CD4-positive, alpha-beta memory T cell (primary cell): ENCODE results near the gene TAS2R40. TPM values are rescaled to one million over a fixed set of nuclear protein-coding genes. Genes with fewer than 3 reads are reported as not detected.

Experiments
- CTCF ChIA-PET: fragments of 350-600 bp; sonication (Branson Sonifier 250); formaldehyde crosslinking; loops from one replicate; lab custom pipeline; 2021; ENCODE audit warnings: inconsistent platforms; ENCODE audit not compliant: partially characterized antibody; lab: Charles Lee
- POLR2A ChIA-PET: fragments of 350-600 bp; sonication (Branson Sonifier 250); formaldehyde crosslinking; loops from one replicate; lab custom pipeline; 2021; ENCODE audit not compliant: partially characterized antibody; lab: Charles Lee
- DNase-seq, 5 donors: peaks; one replicate each; pipeline versions ENCODE4 v3.0.0 to v3.0.0-alpha.2; 2020 to 2022; ENCODE audit warnings: mixed read lengths in 1 of 5
- H3K27ac ChIP-seq: one replicate; pipeline ENCODE4 v1.7.0; 2013; ENCODE audit warnings: low read depth, low read length
- H3K27me3 ChIP-seq: 2 replicates; pipeline ENCODE4 v1.7.0; 2013; ENCODE audit warnings: mild to moderate bottlenecking, low read length, moderate library complexity; ENCODE audit not compliant: insufficient read depth
- H3K36me3 ChIP-seq: 2 replicates; pipeline ENCODE4 v1.7.0; 2013; ENCODE audit warnings: mild to moderate bottlenecking, low read length, moderate library complexity; ENCODE audit not compliant: insufficient read depth
- H3K4me1 ChIP-seq: 2 replicates; pipeline ENCODE4 v1.7.0; 2013; ENCODE audit warnings: mild to moderate bottlenecking, low read length, moderate library complexity; ENCODE audit not compliant: insufficient read depth
- H3K4me3 ChIP-seq, 2 donors: one replicate each; pipeline ENCODE4 v1.7.0; 2013; ENCODE audit warnings: low read length in 2 of 2, mild to moderate bottlenecking in 1 of 2
- H3K9me3 ChIP-seq, 2 donors: one replicate each; pipeline ENCODE4 v1.7.0; 2013; ENCODE audit warnings: low read length in 2 of 2, control low read depth in 1 of 2; ENCODE audit not compliant: control insufficient read depth in 1 of 2
- H3K27ac Mint-ChIP-seq, 7 donors: one replicate each; pipeline ENCODE4 v1.8.0; 2020 to 2021; ENCODE audit warnings: mixed read lengths in 7 of 7, mild to moderate bottlenecking in 6 of 7, inconsistent platforms in 3 of 7, moderate library complexity in 3 of 7
- H3K27me3 Mint-ChIP-seq, 2 donors: one replicate each; pipeline ENCODE4 v1.8.0; 2020 to 2021; ENCODE audit warnings: mixed read lengths in 2 of 2
- H3K36me3 Mint-ChIP-seq, 2 donors: one replicate each; pipeline ENCODE4 v1.8.0; 2020 to 2021; ENCODE audit warnings: mixed read lengths in 2 of 2, inconsistent platforms in 1 of 2, mild to moderate bottlenecking in 1 of 2
- H3K4me1 Mint-ChIP-seq, 4 donors: one replicate each; pipeline ENCODE4 v1.8.0; 2020 to 2021; ENCODE audit warnings: mixed read lengths in 4 of 4, mild to moderate bottlenecking in 1 of 4
- H3K4me3 Mint-ChIP-seq, 8 donors: one replicate each; pipeline ENCODE4 v1.8.0; 2020 to 2021; ENCODE audit warnings: mixed read lengths in 8 of 8, mild to moderate bottlenecking in 7 of 8, moderate library complexity in 6 of 8, inconsistent platforms in 3 of 8
- H3K9me3 Mint-ChIP-seq, 8 donors: one replicate each; pipeline ENCODE4 v1.8.0; 2020 to 2021; ENCODE audit warnings: mixed read lengths in 8 of 8, mild to moderate bottlenecking in 5 of 8, inconsistent platforms in 3 of 8, moderate library complexity in 1 of 8
- intact Hi-C: fragments of 100-400 bp; cut with micrococcal nuclease; formaldehyde crosslinking; loops from one replicate; pipeline ENCODE4 v1.15.1; 2023
- polyA plus RNA-seq, 2 donors: library from polyadenylated mRNA; unstranded; fragments of 300-500 nt; fragmentation: Illumina TruSeq; gene quantifications; one replicate each; pipeline ENCODE4 v1.2.3, GENCODE V29; 2021
- total RNA-seq, 2 experiments: library from RNA; stranded (reverse); gene quantifications; one replicate each; pipeline ENCODE4 v1.2.3, GENCODE V29; 2021

TAS2R40 gene
- total and polyA plus RNA-seq, 4 experiments from 2014 or later: not detected

- Mint-ChIP-seq H3K36me3 (peaks cover 8 to 19% of the 10 kb centered on the region in 2 donors), H3K4me3 (peak overlapping the region in 7 of 8 donors; percentile 4 to 69 (median 43)), H3K9me3 (peaks cover 0 to 19% (median 9%) of the 10 kb centered on the region in 8 donors), H3K27me3 (no peaks in the 10 kb centered on the region), H3K27ac (peak overlapping the region; percentile 2 to 90 (median 81)), H3K4me1 (peaks cover 59 to 84% (median 69%) of the 10 kb centered on the region in 4 donors)
- Histone ChIP-seq H3K27ac (no peak overlapping the region), H3K36me3 (no peaks in the 10 kb centered on the region), H3K9me3 (no peaks in the 10 kb centered on the region), H3K4me1 (peaks cover 66% of the 10 kb centered on the region), H3K4me3 (peak overlapping the region in 1 of 2 donors; percentile 25), H3K27me3 (no peaks in the 10 kb centered on the region)
- no peak for DNase-seq
- intact Hi-C loops: no loop called here
- ChIA-PET POLR2A (interaction anchor here (0.7 to 3.6 kb wide), 12 partner anchors 10 to 447 kb away, joined by 3 to 31 read pairs (median 6); partner anchors contain the start of genes CASP2 and GSTK1), CTCF (interaction anchor here (0.9 to 14.0 kb wide), 14 partner anchors 10 to 141 kb away, joined by 3 to 513 read pairs (median 4); partner anchors contain the start of genes CASP2 and GSTK1)
These were observed 23.3 kb downstream of the TAS2R40 start for GRCh38 chr7:143245123-143245522.

GRCh38 chr7:143247372-143247771 lies 25.5 kb downstream of the TAS2R40 start:
- H3K27ac Mint-ChIP-seq: peak overlapping the region in 4 of 7 donors; percentile 30 to 87 (median 62)
- ChIA-PET POLR2A (interaction anchor here (0.6 to 9.8 kb wide), 9 partner anchors 17 to 449 kb away, joined by 3 to 163 read pairs (median 4); partner anchors contain the start of genes CASP2, GSTK1 and ZYX), CTCF (interaction anchor here (1.0 to 14.0 kb wide), 7 partner anchors 8 to 170 kb away, joined by 3 to 513 read pairs (median 5); partner anchors contain the start of gene GSTK1)
- intact Hi-C loops: no loop called here
- Histone ChIP-seq H3K9me3 (no peaks in the 10 kb centered on the region), H3K36me3 (no peaks in the 10 kb centered on the region), H3K27me3 (no peaks in the 10 kb centered on the region), H3K27ac (no peak overlapping the region), H3K4me1 (peaks cover 80% of the 10 kb centered on the region), H3K4me3 (no peak overlapping the region)
- no peak for DNase-seq
- no peaks in the 10 kb centered on the region for H3K27me3 Mint-ChIP-seq
- peak overlapping the region in 4 of 8 donors; percentile 30 to 61 (median 54) for H3K4me3 Mint-ChIP-seq
- peaks cover 69 to 92% (median 80%) of the 10 kb centered on the region in 4 donors for H3K4me1 Mint-ChIP-seq
- H3K36me3 Mint-ChIP-seq: peaks cover 14 to 34% of the 10 kb centered on the region in 2 donors
- H3K9me3 Mint-ChIP-seq: peaks cover 0 to 36% (median 15%) of the 10 kb centered on the region in 8 donors

DNA sequence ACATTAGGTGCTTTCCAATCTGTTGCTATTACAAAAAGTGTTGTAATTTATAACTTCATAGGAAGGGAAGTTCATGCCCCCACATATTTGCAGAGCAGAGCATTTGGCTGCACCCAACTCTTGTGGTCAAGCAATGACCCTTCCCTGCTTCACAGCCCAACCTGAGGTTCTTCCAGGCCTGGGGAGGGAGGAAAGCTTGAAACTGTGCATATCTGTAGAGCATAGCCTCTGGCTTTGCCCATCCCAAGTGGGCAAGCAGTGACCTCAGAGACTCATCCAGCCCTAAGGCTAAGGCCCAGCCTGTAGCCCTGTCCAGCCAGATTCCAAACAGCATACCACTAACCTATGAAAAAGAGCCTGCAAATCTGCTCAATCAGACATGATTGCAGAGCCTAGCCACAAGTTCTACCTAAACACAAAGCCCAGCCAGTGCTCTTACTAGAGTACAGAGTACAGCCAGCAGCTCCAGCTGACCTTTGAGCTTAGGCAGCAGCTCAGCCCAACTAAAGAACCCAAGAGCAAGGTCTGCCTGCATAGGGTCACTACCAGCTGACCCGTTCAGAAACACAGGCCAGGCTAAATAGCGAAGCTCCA lies 27.0 kb downstream of the TAS2R40 start:
- ChIA-PET POLR2A (interaction anchor here (0.9 to 9.8 kb wide), 7 partner anchors 9 to 441 kb away, joined by 3 to 163 read pairs (median 10); partner anchors contain the start of genes CASP2 and GSTK1), CTCF (interaction anchor here (1.0 to 14.0 kb wide), 8 partner anchors 8 to 168 kb away, joined by 3 to 513 read pairs (median 6); no protein-coding TSS in a partner anchor)
- Histone ChIP-seq H3K9me3 (peaks cover 0 to 5% of the 10 kb centered on the region in 2 donors), H3K27me3 (no peaks in the 10 kb centered on the region), H3K4me1 (peaks cover 93% of the 10 kb centered on the region), H3K27ac (no peak overlapping the region), H3K36me3 (no peaks in the 10 kb centered on the region), H3K4me3 (no peak overlapping the region)
- H3K27ac Mint-ChIP-seq: peak overlapping the region; percentile 24 to 90 (median 70)
- peaks cover 24 to 43% of the 10 kb centered on the region in 2 donors for H3K36me3 Mint-ChIP-seq
- peak overlapping the region in 7 of 8 donors; percentile 25 to 67 (median 47) for H3K4me3 Mint-ChIP-seq
- no peaks in the 10 kb centered on the region for H3K27me3 Mint-ChIP-seq
- peaks cover 73 to 98% (median 84%) of the 10 kb centered on the region in 4 donors for H3K4me1 Mint-ChIP-seq
- intact Hi-C loops: no loop called here
- no peak for DNase-seq
- H3K9me3 Mint-ChIP-seq: peaks cover 2 to 50% (median 26%) of the 10 kb centered on the region in 8 donors

DNA sequence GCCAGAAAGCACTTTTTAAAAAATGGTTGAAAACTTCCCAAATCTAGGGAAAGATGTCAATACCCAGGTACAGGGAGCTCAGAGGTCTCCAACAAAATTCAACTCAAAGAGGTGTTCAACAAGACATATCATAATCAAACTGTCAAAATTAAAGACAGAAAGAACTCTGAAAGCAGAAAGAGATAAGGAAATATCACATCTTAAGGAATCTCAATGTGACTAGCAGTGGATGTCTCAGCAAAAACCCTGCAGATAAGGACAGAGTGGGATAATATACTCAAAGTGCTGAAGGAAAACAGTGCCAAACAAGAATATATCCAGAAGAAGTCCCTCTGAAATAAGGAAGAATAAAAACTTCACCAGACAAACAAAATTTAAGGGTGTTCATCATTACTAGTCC lies 28.4 kb downstream of the TAS2R40 start:
- intact Hi-C loops: loop anchor here (1.0 to 2.0 kb wide), 3 partner anchors 10 to 125 kb away; partner anchors contain the start of gene CASP2
- H3K9me3 ChIP-seq: peaks cover 0 to 11% of the 10 kb centered on the region in 2 donors
- DNase-seq: no peak
- Mint-ChIP-seq H3K36me3 (peaks cover 29 to 43% of the 10 kb centered on the region in 2 donors), H3K9me3 (peaks cover 2 to 54% (median 31%) of the 10 kb centered on the region in 8 donors), H3K4me3 (peak overlapping the region in 7 of 8 donors; percentile 7 to 67 (median 61)), H3K4me1 (peaks cover 72 to 96% (median 82%) of the 10 kb centered on the region in 4 donors), H3K27ac (peak overlapping the region; percentile 16 to 90 (median 74)), H3K27me3 (no peaks in the 10 kb centered on the region)
- no peaks in the 10 kb centered on the region for H3K27me3 ChIP-seq
- no peaks in the 10 kb centered on the region for H3K36me3 ChIP-seq
- H3K27ac ChIP-seq: peak overlapping the region; percentile 31
- peaks cover 92% of the 10 kb centered on the region for H3K4me1 ChIP-seq
- CTCF ChIA-PET: interaction anchor here (1.1 to 14.0 kb wide), 8 partner anchors 10 to 166 kb away, joined by 3 to 513 read pairs (median 4); partner anchors contain the start of genes CASP2 and GSTK1
- POLR2A ChIA-PET: interaction anchor here (0.7 to 9.8 kb wide), 13 partner anchors 9 to 937 kb away, joined by 3 to 163 read pairs (median 9); partner anchors contain the start of genes CASP2, EPHA1 and GSTK1
- no peak overlapping the region for H3K4me3 ChIP-seq

DNA sequence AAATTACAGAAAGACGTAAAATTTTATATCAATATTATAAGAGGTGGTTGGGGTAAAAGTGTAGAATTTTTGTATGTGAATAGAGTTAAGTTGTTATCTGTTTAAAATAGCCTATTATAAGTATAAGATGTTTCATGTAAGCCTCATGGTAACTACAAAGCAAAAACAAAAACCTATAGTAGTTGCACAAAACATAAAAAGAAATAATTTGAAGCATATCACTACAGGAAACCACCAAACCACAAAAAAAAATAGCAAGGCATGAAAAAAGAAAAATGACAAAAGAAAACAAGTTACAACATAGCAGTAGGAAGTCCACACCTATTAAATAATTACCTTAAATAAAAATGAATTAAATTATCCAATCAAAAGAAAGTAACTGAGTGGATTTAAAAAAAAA lies 29.0 kb downstream of the TAS2R40 start:
- peaks cover 31 to 43% of the 10 kb centered on the region in 2 donors for H3K36me3 Mint-ChIP-seq
- H3K36me3 ChIP-seq: no peaks in the 10 kb centered on the region
- H3K9me3 ChIP-seq: peaks cover 0 to 11% of the 10 kb centered on the region in 2 donors
- H3K27ac ChIP-seq: peak overlapping the region; percentile 31
- H3K27me3 Mint-ChIP-seq: no peaks in the 10 kb centered on the region
- peaks cover 5 to 54% (median 31%) of the 10 kb centered on the region in 8 donors for H3K9me3 Mint-ChIP-seq
- H3K27me3 ChIP-seq: no peaks in the 10 kb centered on the region
- no peak overlapping the region for H3K4me3 ChIP-seq
- peak overlapping the region; percentile 16 to 90 (median 74) for H3K27ac Mint-ChIP-seq
- DNase-seq: peak in 4 of 5 donors; percentile 82 to 84 (median 83)
- H3K4me1 ChIP-seq: peaks cover 92% of the 10 kb centered on the region
- intact Hi-C loops: loop anchor here (1.0 to 2.0 kb wide), 4 partner anchors 11 to 124 kb away; partner anchors contain the start of genes CASP2 and GSTK1
- POLR2A ChIA-PET: interaction anchor here (0.7 to 9.8 kb wide), 14 partner anchors 7 to 937 kb away, joined by 3 to 163 read pairs (median 7); partner anchors contain the start of genes CASP2, EPHA1 and GSTK1
- H3K4me3 Mint-ChIP-seq: peak overlapping the region; percentile 23 to 67 (median 62)
- CTCF ChIA-PET: interaction anchor here (0.5 to 14.0 kb wide), 7 partner anchors 10 to 166 kb away, joined by 3 to 513 read pairs (median 5); partner anchors contain the start of gene CASP2
- H3K4me1 Mint-ChIP-seq: peaks cover 72 to 96% (median 82%) of the 10 kb centered on the region in 4 donors

- H3K4me3 Mint-ChIP-seq: peak overlapping the region in 7 of 8 donors; percentile 11 to 70 (median 58)
- H3K9me3 Mint-ChIP-seq: peaks cover 5 to 54% (median 31%) of the 10 kb centered on the region in 8 donors
- CTCF ChIA-PET: interaction anchor here (1.0 to 5.0 kb wide), 3 partner anchors 8 to 156 kb away, joined by 3 to 50 read pairs (median 3); no protein-coding TSS in a partner anchor
- no peaks in the 10 kb centered on the region for H3K27me3 ChIP-seq
- H3K27me3 Mint-ChIP-seq: no peaks in the 10 kb centered on the region
- peak overlapping the region in 1 of 2 donors; percentile 23 for H3K4me3 ChIP-seq
- peaks cover 31 to 43% of the 10 kb centered on the region in 2 donors for H3K36me3 Mint-ChIP-seq
- POLR2A ChIA-PET: interaction anchor here (0.6 to 9.8 kb wide), 11 partner anchors 8 to 818 kb away, joined by 3 to 163 read pairs (median 4); partner anchors contain the start of genes CASP2 and GSTK1
- H3K36me3 ChIP-seq: no peaks in the 10 kb centered on the region
- DNase-seq: peak in 4 of 5 donors; percentile 21 to 46 (median 41)
- peak overlapping the region; percentile 48 to 94 (median 76) for H3K27ac Mint-ChIP-seq
- H3K4me1 Mint-ChIP-seq: peaks cover 72 to 96% (median 82%) of the 10 kb centered on the region in 4 donors
- H3K27ac ChIP-seq: no peak overlapping the region
- intact Hi-C loops: no loop called here
- H3K4me1 ChIP-seq: peaks cover 90% of the 10 kb centered on the region
- H3K9me3 ChIP-seq: peaks cover 0 to 11% of the 10 kb centered on the region in 2 donors
These were observed 30.2 kb downstream of the TAS2R40 start for GRCh38 chr7:143252006-143252405.
